AG04449 (cell line): ENCODE measurements around the gene CRACR2B.

ENCODE experiments used
- CTCF ChIA-PET: fragments of 350-600 bp; formaldehyde crosslinking; extraction: SDS; loops from one replicate; lab custom pipeline; 2021; ENCODE audit warnings: antibody characterized with exemption; lab: Yijun Ruan, JAX
- POLR2A ChIA-PET: fragments of 400-600, 350-600 bp; formaldehyde crosslinking; extraction: SDS; loops from one replicate; lab custom pipeline; 2020; ENCODE audit warnings: antibody characterized with exemption, inconsistent platforms; lab: Yijun Ruan, JAX
- DNase-seq: peaks from one replicate; pipeline ENCODE4 v3.0.0-alpha.2; 2010; ENCODE audit warnings: low read depth, low spot score
- H3K4me3 ChIP-seq: 2 replicates; pipeline ENCODE4 v1.5.1; 2011; ENCODE audit warnings: low read depth, mild to moderate bottlenecking, control low read depth, low read length
- CTCF ChIP-seq: IDR thresholded peaks from one replicate; pipeline ENCODE4 v1.5.1; 2011; ENCODE audit warnings: mild to moderate bottlenecking, moderate library complexity, low read length, control low read depth, inconsistent platforms; ENCODE audit not compliant: insufficient read depth; ENCODE audit errors: missing control alignments

CRACR2B gene

GRCh38 chr11:880447-880846, 52.7 kb downstream of the CRACR2B start:
- DNase-seq = no peak
- ChIA-PET POLR2A (no interaction called here), CTCF (no interaction called here)
- no peak for TF ChIP-seq CTCF
- H3K4me3 ChIP-seq = no peak overlapping the region
